Measurements from ENCODE around the gene IPO13. TPM values are rescaled to one million over a fixed set of nuclear protein-coding genes. Genes with fewer than 3 reads are reported as not detected.

IPO13 gene
- total RNA-seq, 1 donor from 2014 or later = 24.8 TPM

DNA sequence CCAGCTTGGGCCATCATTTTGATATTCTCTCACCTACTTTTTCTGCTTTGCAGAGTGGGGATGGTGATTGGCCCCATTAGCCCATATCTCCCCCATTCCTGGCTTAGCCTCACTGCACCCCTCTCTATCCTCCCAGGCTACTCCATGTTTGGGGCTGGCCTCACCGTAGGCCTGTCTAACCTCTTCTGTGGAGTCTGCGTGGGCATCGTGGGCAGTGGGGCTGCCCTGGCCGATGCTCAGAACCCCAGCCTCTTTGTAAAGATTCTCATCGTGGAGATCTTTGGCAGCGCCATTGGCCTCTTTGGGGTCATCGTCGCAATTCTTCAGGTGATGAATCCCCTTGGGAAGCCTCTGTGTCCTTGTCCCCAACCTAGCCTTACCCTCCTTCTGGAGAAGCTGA is 30.1 kb downstream of the IPO13 start:
- no peaks in the 10 kb centered on the region for H3K9me3 Mint-ChIP-seq
- peak overlapping the region; percentile 37 for H3K27ac Mint-ChIP-seq
- DNase-seq (no peak), ATAC-seq (ENCODE audit: low read depth) (no peak)
- peak overlapping the region; percentile 92 for H3K4me3 Mint-ChIP-seq
- intact Hi-C loops (cut with micrococcal nuclease) = loop anchor here (10.0 kb wide), 4 partner anchors 238 to 1642 kb away; partner anchors contain the start of genes CDC20, DMAP1, FOXJ3 and PPCS
- H3K4me1 Mint-ChIP-seq = peaks cover 58% of the 10 kb centered on the region
- peaks cover 44% of the 10 kb centered on the region for H3K36me3 Mint-ChIP-seq (ENCODE audit: low read depth)
- no peaks in the 10 kb centered on the region for H3K27me3 Mint-ChIP-seq
- CTCF ChIA-PET = no interaction called here
- TF ChIP-seq, protein P1, sequence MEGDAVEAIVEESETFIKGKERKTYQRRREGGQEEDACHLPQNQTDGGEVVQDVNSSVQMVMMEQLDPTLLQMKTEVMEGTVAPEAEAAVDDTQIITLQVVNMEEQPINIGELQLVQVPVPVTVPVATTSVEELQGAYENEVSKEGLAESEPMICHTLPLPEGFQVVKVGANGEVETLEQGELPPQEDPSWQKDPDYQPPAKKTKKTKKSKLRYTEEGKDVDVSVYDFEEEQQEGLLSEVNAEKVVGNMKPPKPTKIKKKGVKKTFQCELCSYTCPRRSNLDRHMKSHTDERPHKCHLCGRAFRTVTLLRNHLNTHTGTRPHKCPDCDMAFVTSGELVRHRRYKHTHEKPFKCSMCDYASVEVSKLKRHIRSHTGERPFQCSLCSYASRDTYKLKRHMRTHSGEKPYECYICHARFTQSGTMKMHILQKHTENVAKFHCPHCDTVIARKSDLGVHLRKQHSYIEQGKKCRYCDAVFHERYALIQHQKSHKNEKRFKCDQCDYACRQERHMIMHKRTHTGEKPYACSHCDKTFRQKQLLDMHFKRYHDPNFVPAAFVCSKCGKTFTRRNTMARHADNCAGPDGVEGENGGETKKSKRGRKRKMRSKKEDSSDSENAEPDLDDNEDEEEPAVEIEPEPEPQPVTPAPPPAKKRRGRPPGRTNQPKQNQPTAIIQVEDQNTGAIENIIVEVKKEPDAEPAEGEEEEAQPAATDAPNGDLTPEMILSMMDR (IDR thresholded peaks at IDR 0.05) = no peak
- POLR2A ChIA-PET = interaction anchor here (3.3 kb wide), 1 partner anchor 15 kb away, joined by 23 read pairs; the partner anchor contains the start of gene CCDC24

DNA sequence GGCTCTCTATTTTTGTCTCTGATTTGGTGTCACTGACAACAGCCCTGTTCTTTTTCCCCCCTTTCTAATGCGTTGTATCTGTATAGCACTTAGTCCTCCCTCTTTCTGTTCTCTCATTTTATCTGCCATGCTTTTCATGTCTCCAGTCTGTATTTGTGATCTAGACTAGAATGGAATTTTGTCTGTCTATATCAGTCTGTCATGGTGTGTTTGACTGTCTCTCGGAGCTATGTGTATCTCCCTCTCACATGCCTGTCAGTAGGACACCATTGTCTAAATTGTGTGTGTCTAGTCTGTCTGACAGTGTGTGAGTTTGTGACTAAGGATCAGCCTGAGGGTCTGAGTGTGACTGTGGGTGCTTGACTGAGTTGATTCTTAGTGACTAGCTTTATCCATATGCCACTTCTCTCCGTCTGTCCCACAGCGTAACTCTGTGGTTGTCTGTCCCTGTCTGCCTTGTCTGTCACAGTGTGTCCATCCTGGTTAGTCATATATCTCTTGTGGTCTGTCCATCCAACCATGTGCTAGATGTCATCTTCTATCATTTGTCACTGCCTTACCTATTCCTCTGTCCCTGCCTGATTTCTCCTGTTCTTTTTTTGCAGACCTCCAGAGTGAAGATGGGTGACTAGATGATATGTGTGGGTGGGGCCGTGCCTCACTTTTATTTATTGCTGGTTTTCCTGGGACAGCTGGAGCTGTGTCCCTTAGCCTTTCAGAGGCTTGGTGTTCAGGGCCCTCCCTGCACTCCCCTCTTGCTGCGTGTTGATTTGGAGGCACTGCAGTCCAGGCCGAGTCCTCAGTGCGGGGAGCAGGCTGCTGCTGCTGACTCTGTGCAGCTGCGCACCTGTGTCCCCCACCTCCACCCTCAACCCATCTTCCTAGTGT is 30.9 kb downstream of the IPO13 start:
- Mint-ChIP-seq H3K4me1 (peaks cover 58% of the 10 kb centered on the region), H3K27ac (peak overlapping the region; percentile 31), H3K27me3 (no peaks in the 10 kb centered on the region), H3K36me3 (ENCODE audit: low read depth) (peaks cover 37% of the 10 kb centered on the region), H3K9me3 (no peaks in the 10 kb centered on the region), H3K4me3 (peak overlapping the region; percentile 92)
- CTCF ChIA-PET = no interaction called here
- ATAC-seq (ENCODE audit: low read depth) (no peak), DNase-seq (no peak)
- POLR2A ChIA-PET = no interaction called here
- TF ChIP-seq, protein P1 (IDR thresholded peaks at IDR 0.05) = no peak
- intact Hi-C loops (cut with micrococcal nuclease) = loop anchor here (10.0 kb wide), 4 partner anchors 237 to 1643 kb away; partner anchors contain the start of genes CDC20, DMAP1, FOXJ3 and PPCS

DNA sequence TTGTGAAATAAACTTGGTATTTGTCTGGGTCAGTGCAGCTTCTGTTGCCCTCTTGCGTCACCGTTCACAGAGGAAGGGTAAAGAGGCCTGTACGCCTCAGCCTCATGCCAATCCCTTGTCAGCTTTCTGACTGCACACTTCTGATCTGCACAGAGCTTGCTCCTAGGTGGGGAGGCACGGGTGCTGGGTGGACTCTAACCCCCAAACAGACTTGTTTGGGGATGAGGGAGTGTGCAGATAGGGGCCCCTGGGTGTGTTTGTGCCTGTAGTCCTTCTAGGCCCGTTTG is 31.5 kb downstream of the IPO13 start:
- CTCF ChIA-PET = no interaction called here
- Mint-ChIP-seq H3K27me3 (no peaks in the 10 kb centered on the region), H3K9me3 (no peaks in the 10 kb centered on the region), H3K4me1 (peaks cover 57% of the 10 kb centered on the region), H3K27ac (no peak overlapping the region), H3K4me3 (peak overlapping the region; percentile 92), H3K36me3 (ENCODE audit: low read depth) (peaks cover 31% of the 10 kb centered on the region)
- POLR2A ChIA-PET = interaction anchor here (0.5 kb wide), 1 partner anchor 53 kb away, joined by 5 read pairs; no protein-coding TSS in a partner anchor
- ATAC-seq (ENCODE audit: low read depth) (no peak), DNase-seq (no peak)
- TF ChIP-seq, protein P1 (IDR thresholded peaks at IDR 0.05) = no peak
- intact Hi-C loops (cut with micrococcal nuclease) = loop anchor here (10.0 kb wide), 4 partner anchors 237 to 1643 kb away; partner anchors contain the start of genes CDC20, DMAP1, FOXJ3 and PPCS

DNA sequence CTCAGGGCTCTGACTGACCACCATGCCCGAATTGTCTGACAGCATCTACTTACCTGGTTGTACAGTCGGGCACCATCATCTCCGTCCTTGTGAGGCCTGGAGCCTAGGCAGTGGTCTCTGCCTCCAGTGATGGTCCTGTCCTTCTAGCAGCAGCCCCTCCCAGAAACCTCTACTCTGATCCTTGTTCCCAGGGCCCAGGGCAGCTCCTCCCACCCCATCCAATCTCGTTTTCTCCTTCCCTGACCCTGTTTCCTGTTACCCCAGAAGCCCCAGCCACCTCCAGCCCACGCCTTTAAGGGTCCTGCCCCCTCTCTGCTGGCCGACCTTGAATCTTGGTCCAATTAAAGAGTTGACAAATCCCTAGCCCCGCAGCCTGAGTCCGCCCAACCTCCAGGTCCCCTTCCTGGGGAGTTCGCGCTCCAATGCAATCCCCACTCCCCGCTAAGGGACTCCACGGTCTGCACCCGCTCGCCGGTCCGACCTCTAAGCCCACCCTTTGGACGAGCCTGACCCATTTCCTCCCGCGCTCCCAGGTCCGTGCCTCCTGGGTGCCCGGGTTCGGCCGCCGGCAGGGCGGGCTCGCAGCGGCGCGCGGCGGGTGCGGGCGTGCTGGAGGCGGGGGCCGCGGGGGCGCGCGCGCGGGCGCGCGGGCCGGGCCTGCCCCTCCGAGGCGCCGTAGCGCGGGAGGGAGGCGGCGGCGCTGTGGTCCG is 32.0 kb downstream of the IPO13 start, which contains the start of gene B4GALT2:
B4GALT2 (plus strand) TSS at position 660 of the 710 bp plus-strand sequence. CDS start 1,951 bp downstream, outside the sequence.
- DNase-seq (peak; percentile 44), ATAC-seq (ENCODE audit: low read depth) (no peak)
- ChIA-PET POLR2A (interaction anchor here (0.5 kb wide), 1 partner anchor 52 kb away, joined by 5 read pairs; no protein-coding TSS in a partner anchor), CTCF (no interaction called here)
- Mint-ChIP-seq H3K27ac (peak within 1 kb of the TSS; percentile 44), H3K9me3 (no peaks in the 10 kb centered on the region), H3K27me3 (no peaks in the 10 kb centered on the region), H3K36me3 (ENCODE audit: low read depth) (peaks cover 27% of the 10 kb centered on the region), H3K4me1 (peaks cover 52% of the 10 kb centered on the region), H3K4me3 (peak within 1 kb of the TSS; percentile 92)
- intact Hi-C loops (cut with micrococcal nuclease) = loop anchor here (10.0 kb wide), 4 partner anchors 236 to 1644 kb away; partner anchors contain the start of genes CDC20, DMAP1, FOXJ3 and PPCS
- TF ChIP-seq, protein P1 (IDR thresholded peaks at IDR 0.05) = no peak

DNA sequence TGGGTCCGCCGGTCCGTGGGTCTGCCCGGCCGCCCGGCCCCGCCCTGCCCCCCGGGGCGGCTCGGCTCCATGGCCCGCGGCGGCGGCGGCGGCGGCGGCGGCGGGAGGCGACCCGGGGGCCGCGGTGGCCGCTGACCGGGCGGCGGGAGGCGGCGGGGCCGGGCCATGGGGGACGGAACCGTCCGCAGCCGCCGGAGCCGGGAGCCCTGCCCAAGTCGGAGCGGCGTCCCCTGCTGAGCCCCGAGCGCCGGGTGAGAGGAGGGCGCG is 32.4 kb downstream of the IPO13 start:
- DNase-seq (no peak), ATAC-seq (ENCODE audit: low read depth) (no peak)
- H3K27ac Mint-ChIP-seq = no peak overlapping the region
- no peaks in the 10 kb centered on the region for H3K27me3 Mint-ChIP-seq
- TF ChIP-seq, protein P1 (IDR thresholded peaks at IDR 0.05) = no peak
- ChIA-PET CTCF (no interaction called here), POLR2A (no interaction called here)
- intact Hi-C loops (cut with micrococcal nuclease) = loop anchor here (10.0 kb wide), 4 partner anchors 236 to 1644 kb away; partner anchors contain the start of genes CDC20, DMAP1, FOXJ3 and PPCS
- peaks cover 47% of the 10 kb centered on the region for H3K4me1 Mint-ChIP-seq
- no peak overlapping the region for H3K4me3 Mint-ChIP-seq
- peaks cover 24% of the 10 kb centered on the region for H3K36me3 Mint-ChIP-seq (ENCODE audit: low read depth)
- no peaks in the 10 kb centered on the region for H3K9me3 Mint-ChIP-seq
